Keratinocyte (primary cell): ENCODE measurements around the gene ACADVL. TPM values are rescaled to one million over a fixed set of nuclear protein-coding genes. Genes with fewer than 3 reads are reported as not detected.

Source experiments
- DNase-seq: peaks from one replicate; pipeline ENCODE4 v3.0.0-alpha.2; 2011; ENCODE audit warnings: low read depth, missing footprints, low spot score
- FAIRE-seq: peaks from 2 replicates; lab custom pipeline; 2011; peaks lifted over from hg19 to GRCh38; lab: Jason Lieb, UNC
- H2AFZ ChIP-seq: 2 replicates; pipeline ENCODE4 v1.6.0; 2012; ENCODE audit warnings: low read length, control low read depth, inconsistent platforms; ENCODE audit not compliant: control insufficient read depth
- H3K27ac ChIP-seq: 2 replicates; pipeline ENCODE4 v1.5.1; 2011; ENCODE audit warnings: low read length; ENCODE audit not compliant: control insufficient read depth, insufficient read depth
- H3K27me3 ChIP-seq: 3 replicates; pipeline ENCODE4 v1.6.0; 2011; ENCODE audit warnings: low read length; ENCODE audit not compliant: control insufficient read depth, insufficient read depth; ENCODE audit errors: extremely low read depth
- H3K36me3 ChIP-seq, 2 experiments: 2 replicates in 1 of 2; 3 replicates in 1 of 2; pipeline ENCODE4 v1.5.1; 2011; ENCODE audit warnings: low read length in 2 of 2, mild to moderate bottlenecking in 1 of 2; ENCODE audit not compliant: control insufficient read depth in 2 of 2, insufficient read depth in 2 of 2; ENCODE audit errors: extremely low read depth in 1 of 2
- H3K4me1 ChIP-seq: 3 replicates; pipeline ENCODE4 v1.5.1; 2011; ENCODE audit warnings: low read length; ENCODE audit not compliant: control insufficient read depth, insufficient read depth; ENCODE audit errors: extremely low read depth
- H3K4me2 ChIP-seq: 3 replicates; pipeline ENCODE4 v1.6.0; 2011; ENCODE audit warnings: low read depth, low read length; ENCODE audit not compliant: control insufficient read depth, insufficient read depth; ENCODE audit errors: extremely low read depth
- H3K4me3 ChIP-seq, 3 experiments: fragments of 200-600 bp in 1 of 3; sonication (generic) in 1 of 3; 2 replicates in 2 of 3; 3 replicates in 1 of 3; pipeline ENCODE4 v1.5.1; 2011 to 2016; ENCODE audit warnings: low read length in 3 of 3, mild to moderate bottlenecking in 3 of 3, control low read depth in 2 of 3, inconsistent platforms in 1 of 3, low read depth in 1 of 3, mixed read lengths in 1 of 3, mixed run types in 1 of 3, moderate library complexity in 1 of 3; ENCODE audit not compliant: control insufficient read depth in 2 of 3, insufficient read depth in 2 of 3; ENCODE audit errors: extremely low read depth in 1 of 3
- H3K79me2 ChIP-seq: 2 replicates; pipeline ENCODE4 v1.6.0; 2012; ENCODE audit warnings: low read length; ENCODE audit not compliant: control insufficient read depth, insufficient read depth
- H3K9ac ChIP-seq: 3 replicates; pipeline ENCODE4 v1.6.0; 2011; ENCODE audit warnings: low read length; ENCODE audit not compliant: control insufficient read depth, insufficient read depth; ENCODE audit errors: extremely low read depth
- H3K9me1 ChIP-seq: 3 replicates; pipeline ENCODE4 v1.6.0; 2011; ENCODE audit warnings: low read length; ENCODE audit not compliant: control insufficient read depth, insufficient read depth; ENCODE audit errors: extremely low read depth
- H3K9me3 ChIP-seq: 2 replicates; pipeline ENCODE4 v1.5.1; 2012; ENCODE audit warnings: low read depth, low read length; ENCODE audit not compliant: control insufficient read depth
- H4K20me1 ChIP-seq: 3 replicates; pipeline ENCODE4 v1.6.0; 2011; ENCODE audit warnings: low read length; ENCODE audit not compliant: control insufficient read depth, insufficient read depth; ENCODE audit errors: extremely low read depth
- EZH2 ChIP-seq: IDR thresholded peaks from one replicate; pipeline ENCODE4 v1.6.1; 2012; ENCODE audit warnings: inconsistent platforms, mild to moderate bottlenecking, low read length, moderate library complexity
- dilution Hi-C: fragments of 300-500 bp; cut with MboI; formaldehyde crosslinking; loops from one replicate; pipeline ENCODE4 v1.7.0; 2020; ENCODE audit warnings: low sequenced_read_pairs; ENCODE audit not compliant: extremely low pct_ligation_motif_present
- polyA plus RNA-seq, 5 experiments: library from polyadenylated mRNA; depleted of rRNA in 3 of 5; stranded (reverse) in 3 of 5; stranded (forward) in 1 of 5; unstranded in 1 of 5; fragments of >200 nt; gene quantifications; 1 replicate in 1 of 5; 2 replicates in 3 of 5; 3 replicates in 1 of 5; pipeline versions ENCODE4 v1.2.1 to v1.2.3, GENCODE V29; 2011 to 2012; ENCODE audit warnings: missing spikeins in 2 of 5, low read depth in 1 of 5, low replicate concordance in 1 of 5
- TF ChIP-seq, protein P1 (sequence below), 3 experiments: IDR thresholded peaks in 1 of 3; conservative IDR thresholded peaks in 1 of 3; optimal IDR thresholded peaks in 1 of 3; 2 replicates in 2 of 3; 3 replicates in 1 of 3; pipeline versions ENCODE3 to v1.5.1; 2011; ENCODE audit warnings: low read length in 3 of 3, mild to moderate bottlenecking in 3 of 3, moderate library complexity in 2 of 3, control low read depth in 1 of 3, inconsistent platforms in 1 of 3; ENCODE audit not compliant: insufficient read depth in 2 of 3; ENCODE audit errors: extremely low read depth in 1 of 3

The ACADVL gene
- polyA plus RNA-seq, 1 donor (not counting 4 experiments of a cell fraction or from before 2014, with no cell fraction given): 301 TPM

DNA sequence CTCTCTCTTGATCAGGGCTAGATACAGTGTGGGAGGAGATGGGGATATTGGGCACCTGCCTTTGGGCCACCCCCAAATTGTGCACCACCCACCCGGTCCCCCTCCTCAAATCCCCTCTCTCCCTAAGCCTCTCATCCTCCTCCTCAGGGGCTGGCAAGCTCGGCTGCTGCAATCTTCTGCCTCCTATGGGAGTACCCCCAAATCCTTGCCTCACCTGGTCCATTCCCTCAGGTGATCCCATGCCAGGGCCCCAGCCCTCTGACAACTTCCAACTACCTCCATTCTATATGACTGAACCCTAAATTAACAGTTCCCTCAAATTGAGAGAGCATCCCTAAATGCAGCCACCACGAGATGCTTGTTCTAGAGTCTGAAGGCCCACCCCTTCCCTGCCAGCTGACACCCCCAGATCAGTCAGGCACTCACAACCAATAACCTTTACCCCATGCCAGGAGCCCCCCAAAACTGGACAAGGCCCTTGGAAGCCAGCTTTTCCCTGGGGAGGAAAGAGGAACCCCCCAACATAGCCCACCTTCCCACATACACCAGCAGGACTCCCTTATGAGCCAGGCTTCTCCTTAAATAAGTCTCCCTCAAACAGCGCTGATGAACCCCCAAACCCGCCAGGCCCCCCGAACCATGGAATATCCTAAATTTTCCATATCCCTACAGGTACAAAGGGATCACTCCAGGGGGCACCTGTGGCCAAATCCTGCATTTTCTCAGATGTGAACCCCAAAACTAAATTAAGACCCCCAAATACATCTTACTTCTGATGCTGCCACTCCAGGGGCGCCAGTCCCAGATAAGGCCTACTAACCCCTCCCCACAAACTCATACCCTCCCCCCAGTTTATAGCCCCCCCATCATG lies 3.3 kb upstream of the ACADVL start:
- H3K27ac ChIP-seq: no peak overlapping the region
- FAIRE-seq: no peak

DNA sequence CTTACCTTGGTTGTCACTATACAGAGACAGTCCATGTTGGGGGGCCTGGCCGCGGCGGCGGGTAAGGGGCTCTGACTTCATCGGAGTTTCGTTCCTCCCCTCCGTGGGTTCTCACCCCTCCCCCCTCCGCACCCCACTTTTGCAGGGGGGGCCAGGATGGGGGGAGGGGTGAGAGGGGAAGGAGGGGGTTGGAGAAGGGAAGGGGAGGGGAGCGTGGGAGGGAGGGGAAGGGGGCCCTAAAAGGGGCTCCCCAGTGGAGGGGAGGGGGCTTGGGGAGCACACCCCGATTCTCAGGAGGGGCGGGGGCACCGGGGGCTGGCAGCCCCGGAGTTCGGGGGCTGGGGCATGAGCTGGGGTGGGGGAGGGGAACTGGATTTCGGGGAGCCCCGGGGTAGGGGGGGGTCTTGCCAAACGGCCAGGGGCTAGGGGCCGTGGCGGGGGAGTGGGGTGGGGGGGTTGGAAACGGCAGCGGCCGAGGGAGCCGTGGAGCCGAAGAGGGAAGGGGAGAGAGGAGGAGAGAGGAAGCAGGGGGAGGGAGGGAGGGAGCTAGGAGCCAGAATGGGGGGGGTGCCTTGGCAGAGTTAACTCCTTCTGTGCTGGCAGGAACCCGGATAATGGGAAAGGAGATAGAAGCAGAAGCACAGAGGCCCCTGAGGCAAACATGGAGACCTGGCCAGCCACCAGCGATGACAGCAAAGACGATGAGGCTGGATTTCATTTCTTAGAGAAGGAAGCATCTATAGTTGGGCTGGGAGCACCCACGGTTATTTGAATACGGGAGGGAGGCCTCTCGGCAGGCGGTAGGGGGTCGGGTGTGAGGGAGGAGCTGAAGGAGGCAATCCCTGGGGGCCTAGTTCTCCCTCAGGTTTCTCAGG lies 2.4 kb upstream of the ACADVL start:
- H3K4me1 ChIP-seq: peaks cover 40% of the 10 kb centered on the region
- peak overlapping the region; percentile 47 for H2AFZ ChIP-seq
- H3K27ac ChIP-seq: no peak overlapping the region

More for the DNA sequence above, 3.3 kb upstream of the ACADVL start:
- H3K4me2 ChIP-seq: peak overlapping the region; percentile 75
- peak overlapping the region; percentile 35 to 73 (median 35) for H3K4me3 ChIP-seq
- H2AFZ ChIP-seq: no peak overlapping the region
- H3K79me2 ChIP-seq: peaks cover 8% of the 10 kb centered on the region
- peaks cover 36% of the 10 kb centered on the region for H3K4me1 ChIP-seq
- TF ChIP-seq EZH2: no peak
- TF ChIP-seq, protein P1, sequence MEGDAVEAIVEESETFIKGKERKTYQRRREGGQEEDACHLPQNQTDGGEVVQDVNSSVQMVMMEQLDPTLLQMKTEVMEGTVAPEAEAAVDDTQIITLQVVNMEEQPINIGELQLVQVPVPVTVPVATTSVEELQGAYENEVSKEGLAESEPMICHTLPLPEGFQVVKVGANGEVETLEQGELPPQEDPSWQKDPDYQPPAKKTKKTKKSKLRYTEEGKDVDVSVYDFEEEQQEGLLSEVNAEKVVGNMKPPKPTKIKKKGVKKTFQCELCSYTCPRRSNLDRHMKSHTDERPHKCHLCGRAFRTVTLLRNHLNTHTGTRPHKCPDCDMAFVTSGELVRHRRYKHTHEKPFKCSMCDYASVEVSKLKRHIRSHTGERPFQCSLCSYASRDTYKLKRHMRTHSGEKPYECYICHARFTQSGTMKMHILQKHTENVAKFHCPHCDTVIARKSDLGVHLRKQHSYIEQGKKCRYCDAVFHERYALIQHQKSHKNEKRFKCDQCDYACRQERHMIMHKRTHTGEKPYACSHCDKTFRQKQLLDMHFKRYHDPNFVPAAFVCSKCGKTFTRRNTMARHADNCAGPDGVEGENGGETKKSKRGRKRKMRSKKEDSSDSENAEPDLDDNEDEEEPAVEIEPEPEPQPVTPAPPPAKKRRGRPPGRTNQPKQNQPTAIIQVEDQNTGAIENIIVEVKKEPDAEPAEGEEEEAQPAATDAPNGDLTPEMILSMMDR (optimal IDR thresholded peaks at IDR 0.05 in 1 of 3, IDR thresholded peaks at IDR 0.05 in 1 of 3, conservative IDR thresholded peaks at IDR 0.05 in 1 of 3; ENCODE audit: extremely low read depth in 1 of 3, insufficient read depth in 2 of 3, low read length in 3 of 3): no peak
- H3K36me3 ChIP-seq: peaks cover 4 to 5% of the 10 kb centered on the region in 2 experiments
- peaks cover 5% of the 10 kb centered on the region for H3K27me3 ChIP-seq
- no peak for DNase-seq
- H3K9ac ChIP-seq: peak overlapping the region; percentile 39
- dilution Hi-C loops: no loop called here
- H3K9me3 ChIP-seq: no peaks in the 10 kb centered on the region
- H4K20me1 ChIP-seq: peaks cover 3% of the 10 kb centered on the region
- no peaks in the 10 kb centered on the region for H3K9me1 ChIP-seq

More for the DNA sequence above, 2.4 kb upstream of the ACADVL start:
- dilution Hi-C loops: no loop called here
- H3K9me1 ChIP-seq: no peaks in the 10 kb centered on the region
- H3K4me2 ChIP-seq: peak overlapping the region; percentile 75
- peaks cover 13% of the 10 kb centered on the region for H3K79me2 ChIP-seq
- FAIRE-seq: no peak
- peak overlapping the region; percentile 19 to 73 (median 35) for H3K4me3 ChIP-seq
- peak overlapping the region; percentile 39 for H3K9ac ChIP-seq
- no peaks in the 10 kb centered on the region for H3K27me3 ChIP-seq
- no peaks in the 10 kb centered on the region for H3K9me3 ChIP-seq
- DNase-seq: no peak
- H3K36me3 ChIP-seq: peaks cover 9 to 14% of the 10 kb centered on the region in 2 experiments
- no peak for TF ChIP-seq EZH2
- TF ChIP-seq, protein P1 (optimal IDR thresholded peaks at IDR 0.05 in 1 of 3, IDR thresholded peaks at IDR 0.05 in 1 of 3, conservative IDR thresholded peaks at IDR 0.05 in 1 of 3; ENCODE audit: extremely low read depth in 1 of 3, insufficient read depth in 2 of 3, low read length in 3 of 3): no peak
- peaks cover 6% of the 10 kb centered on the region for H4K20me1 ChIP-seq
